Loucy (cell line): ENCODE results near the gene PTK6.

Source experiments
- H2AFZ ChIP-seq: fragments of 200-600 bp; sonication (generic); 2 replicates; pipeline ENCODE4 v1.6.0; 2016; ENCODE audit warnings: antibody characterized with exemption, mild to moderate bottlenecking, low read length, moderate library complexity
- H3F3A ChIP-seq: fragments of 200-600 bp; 2 replicates; pipeline ENCODE4 v1.6.0; 2016; ENCODE audit warnings: antibody characterized with exemption, low read depth, mild to moderate bottlenecking
- H3K27me3 ChIP-seq: fragments of 200-600 bp; sonication (generic); 2 replicates; pipeline ENCODE4 v1.6.1; 2014; ENCODE audit warnings: low read length, mild to moderate bottlenecking; ENCODE audit not compliant: insufficient read depth, poor library complexity, severe bottlenecking
- H3K36me3 ChIP-seq: fragments of 200-600 bp; sonication (generic); 2 replicates; pipeline ENCODE4 v1.6.1; 2016; ENCODE audit warnings: low read length; ENCODE audit not compliant: insufficient read depth
- H3K4me1 ChIP-seq: fragments of 200-600 bp; sonication (generic); 2 replicates; pipeline ENCODE4 v1.5.1; 2014; ENCODE audit warnings: low read length, mild to moderate bottlenecking; ENCODE audit not compliant: insufficient read depth, poor library complexity, severe bottlenecking
- H3K4me2 ChIP-seq: fragments of 200-600 bp; sonication (generic); 2 replicates; pipeline ENCODE4 v1.6.0; 2014; ENCODE audit warnings: antibody characterized with exemption, low read length, low read depth, mild to moderate bottlenecking; ENCODE audit not compliant: poor library complexity, severe bottlenecking
- H3K4me3 ChIP-seq: fragments of 200-600 bp; sonication (generic); 2 replicates; pipeline ENCODE4 v1.5.1; 2014; ENCODE audit warnings: low read length, mild to moderate bottlenecking, mixed read lengths; ENCODE audit not compliant: poor library complexity, severe bottlenecking
- H3K79me2 ChIP-seq: fragments of 200-600 bp; sonication (generic); 2 replicates; pipeline ENCODE4 v1.6.1; 2014; ENCODE audit warnings: low read length; ENCODE audit not compliant: insufficient read depth
- H3K9ac ChIP-seq: fragments of 200-600 bp; sonication (generic); 2 replicates; pipeline ENCODE4 v1.6.0; 2014; ENCODE audit warnings: mild to moderate bottlenecking, low read depth, low read length, moderate library complexity; ENCODE audit not compliant: poor library complexity, severe bottlenecking
- H3K9me2 ChIP-seq: fragments of 200-600 bp; sonication (generic); replicated peaks from 2 replicates; pipeline ENCODE4 v1.6.1; 2016; ENCODE audit warnings: low read depth, low read length, mixed read lengths
- H3K9me3 ChIP-seq: fragments of 200-600 bp; sonication (generic); 2 replicates; pipeline ENCODE4 v1.6.1; 2014; ENCODE audit warnings: mild to moderate bottlenecking, antibody characterized with exemption, low read length, low read depth; ENCODE audit not compliant: insufficient read depth
- H4K20me1 ChIP-seq: fragments of 200-600 bp; sonication (generic); 2 replicates; pipeline ENCODE4 v1.6.0; 2014; ENCODE audit warnings: antibody characterized with exemption, low read length, mild to moderate bottlenecking; ENCODE audit not compliant: insufficient read depth, poor library complexity, severe bottlenecking
- CTCF ChIP-seq: fragments of 200-600 bp; sonication (generic); conservative IDR thresholded peaks from 2 replicates; pipeline ENCODE4 v1.5.1; 2014; ENCODE audit warnings: mild to moderate bottlenecking, antibody characterized with exemption, low read length
- EZH2phosphoT487 ChIP-seq: fragments of 200-600 bp; IDR thresholded peaks from 2 replicates; pipeline ENCODE4 v1.6.1; 2018; ENCODE audit warnings: antibody characterized with exemption, mild to moderate bottlenecking, moderate library complexity, borderline replicate concordance

PTK6 gene

GRCh38 chr20:63570281-63571086, 33.3 kb upstream of the PTK6 start:
- H3K27me3 ChIP-seq = peaks cover 4% of the 10 kb centered on the region
- no peaks in the 10 kb centered on the region for H3K79me2 ChIP-seq
- H2AFZ ChIP-seq = no peak overlapping the region
- H3K4me3 ChIP-seq = no peak overlapping the region
- TF ChIP-seq CTCF (no peak), EZH2phosphoT487 (no peak)
- peaks cover 13% of the 10 kb centered on the region for H4K20me1 ChIP-seq
- no peak overlapping the region for H3K9ac ChIP-seq
- no peaks in the 10 kb centered on the region for H3K36me3 ChIP-seq
- no peaks in the 10 kb centered on the region for H3K9me3 ChIP-seq
- no peaks in the 10 kb centered on the region for H3F3A ChIP-seq
- peaks cover 38% of the 10 kb centered on the region for H3K4me1 ChIP-seq
- H3K9me2 ChIP-seq = no peaks in the 10 kb centered on the region
- H3K4me2 ChIP-seq = no peak overlapping the region

- Histone ChIP-seq H3K27me3 (peaks cover 4% of the 10 kb centered on the region), H3K36me3 (no peaks in the 10 kb centered on the region), H3K9me3 (no peaks in the 10 kb centered on the region), H2AFZ (no peak overlapping the region), H3K4me1 (peaks cover 32% of the 10 kb centered on the region), H3K4me3 (peak overlapping the region; percentile 57), H3K4me2 (peak overlapping the region; percentile 71), H4K20me1 (peaks cover 13% of the 10 kb centered on the region), H3K9ac (no peak overlapping the region), H3K9me2 (no peaks in the 10 kb centered on the region), H3F3A (no peaks in the 10 kb centered on the region), H3K79me2 (no peaks in the 10 kb centered on the region)
- TF ChIP-seq EZH2phosphoT487 (no peak), CTCF (no peak)
These were observed 32.1 kb upstream of the PTK6 start for GRCh38 chr20:63568986-63569949.

- Histone ChIP-seq H3F3A (no peaks in the 10 kb centered on the region), H3K79me2 (no peaks in the 10 kb centered on the region), H3K9ac (no peak overlapping the region), H3K4me2 (peak overlapping the region; percentile 71), H4K20me1 (peaks cover 13% of the 10 kb centered on the region), H3K36me3 (no peaks in the 10 kb centered on the region), H3K9me2 (no peaks in the 10 kb centered on the region), H3K4me3 (peak overlapping the region; percentile 57), H2AFZ (no peak overlapping the region), H3K27me3 (peaks cover 4% of the 10 kb centered on the region), H3K9me3 (no peaks in the 10 kb centered on the region), H3K4me1 (peaks cover 27% of the 10 kb centered on the region)
- TF ChIP-seq CTCF = no peak
- TF ChIP-seq EZH2phosphoT487 = no peak
These were observed 31.2 kb upstream of the PTK6 start for GRCh38 chr20:63568170-63568981.
